ENCODE results near the gene KCNJ18.
A peak's percentile ranks its signal among the peaks of the same experiment; 100 is the strongest.
"Not testable (repeated sequence)": the region's sequence is repeated elsewhere in the genome, so short reads cannot be mapped to it uniquely, and the experiment has no call there.

The KCNJ18 gene

GRCh38 chr17:21663614-21664474 is 28.5 kb upstream of the KCNJ18 start:
- POLR2A ChIA-PET; H3K27ac ChIP-seq (ENCODE audit: extremely low read depth, low read depth, low read length); H3K9me3 ChIP-seq (ENCODE audit: control insufficient read depth, insufficient read depth, low read depth, low read length); CTCF ChIA-PET; H3K4me3 ChIP-seq (ENCODE audit: low read depth, low read length); H3K36me3 ChIP-seq (ENCODE audit: control insufficient read depth in 2 of 2, insufficient read depth in 1 of 2, low read length in 2 of 2); H3K4me1 ChIP-seq (ENCODE audit: control insufficient read depth, insufficient read depth, low read length): not testable (repeated sequence)
- TF ChIP-seq ZNF513 (tag by site-specific recombination; IDR thresholded peaks at IDR 0.05), result peak; percentile 79

GRCh38 chr17:21665171-21665570 is 27.2 kb upstream of the KCNJ18 start:
- POLR2A ChIA-PET; CTCF ChIA-PET; H3K36me3 ChIP-seq (ENCODE audit: control insufficient read depth in 2 of 2, insufficient read depth in 1 of 2, low read length in 2 of 2); H3K9me3 ChIP-seq (ENCODE audit: control insufficient read depth, insufficient read depth, low read depth, low read length); H3K4me1 ChIP-seq (ENCODE audit: control insufficient read depth, insufficient read depth, low read length); H3K4me3 ChIP-seq (ENCODE audit: low read depth, low read length); H3K27ac ChIP-seq (ENCODE audit: extremely low read depth, low read depth, low read length): not testable (repeated sequence)

GRCh38 chr17:21665935-21666493 is 26.3 kb upstream of the KCNJ18 start:
- CTCF ChIA-PET; H3K4me3 ChIP-seq (ENCODE audit: low read depth, low read length); H3K27ac ChIP-seq (ENCODE audit: extremely low read depth, low read depth, low read length); POLR2A ChIA-PET; H3K9me3 ChIP-seq (ENCODE audit: control insufficient read depth, insufficient read depth, low read depth, low read length); H3K36me3 ChIP-seq (ENCODE audit: control insufficient read depth in 2 of 2, insufficient read depth in 1 of 2, low read length in 2 of 2); H3K4me1 ChIP-seq (ENCODE audit: control insufficient read depth, insufficient read depth, low read length): not testable (repeated sequence)

- CTCF ChIA-PET; H3K4me3 ChIP-seq (ENCODE audit: low read depth, low read length); H3K9me3 ChIP-seq (ENCODE audit: control insufficient read depth, insufficient read depth, low read depth, low read length): not testable (repeated sequence)
Measured at GRCh38 chr17:21666711-21667412, 25.5 kb upstream of the KCNJ18 start.

GRCh38 chr17:21667413-21668117 is 24.8 kb upstream of the KCNJ18 start:
- H3K4me3 ChIP-seq (ENCODE audit: low read depth, low read length); POLR2A ChIA-PET; H3K9me3 ChIP-seq (ENCODE audit: control insufficient read depth, insufficient read depth, low read depth, low read length); H3K36me3 ChIP-seq (ENCODE audit: control insufficient read depth in 2 of 2, insufficient read depth in 1 of 2, low read length in 2 of 2); H3K4me1 ChIP-seq (ENCODE audit: control insufficient read depth, insufficient read depth, low read length); H3K27ac ChIP-seq (ENCODE audit: extremely low read depth, low read depth, low read length); CTCF ChIA-PET: not testable (repeated sequence)

More at GRCh38 chr17:21666711-21667412, 25.5 kb upstream of the KCNJ18 start:
- H3K4me1 ChIP-seq (ENCODE audit: control insufficient read depth, insufficient read depth, low read length); H3K27ac ChIP-seq (ENCODE audit: extremely low read depth, low read depth, low read length); POLR2A ChIA-PET; H3K36me3 ChIP-seq (ENCODE audit: control insufficient read depth in 2 of 2, insufficient read depth in 1 of 2, low read length in 2 of 2): not testable (repeated sequence)

GRCh38 chr17:21668118-21668488 is 24.2 kb upstream of the KCNJ18 start:
- H3K36me3 ChIP-seq (ENCODE audit: control insufficient read depth in 2 of 2, insufficient read depth in 1 of 2, low read length in 2 of 2); CTCF ChIA-PET; H3K4me1 ChIP-seq (ENCODE audit: control insufficient read depth, insufficient read depth, low read length); POLR2A ChIA-PET; H3K9me3 ChIP-seq (ENCODE audit: control insufficient read depth, insufficient read depth, low read depth, low read length); H3K27ac ChIP-seq (ENCODE audit: extremely low read depth, low read depth, low read length); H3K4me3 ChIP-seq (ENCODE audit: low read depth, low read length): not testable (repeated sequence)

GRCh38 chr17:21668746-21669508 is 23.4 kb upstream of the KCNJ18 start:
- H3K9me3 ChIP-seq (ENCODE audit: control insufficient read depth, insufficient read depth, low read depth, low read length); H3K4me3 ChIP-seq (ENCODE audit: low read depth, low read length); POLR2A ChIA-PET; CTCF ChIA-PET; H3K27ac ChIP-seq (ENCODE audit: extremely low read depth, low read depth, low read length); H3K36me3 ChIP-seq (ENCODE audit: control insufficient read depth in 2 of 2, insufficient read depth in 1 of 2, low read length in 2 of 2); H3K4me1 ChIP-seq (ENCODE audit: control insufficient read depth, insufficient read depth, low read length): not testable (repeated sequence)

GRCh38 chr17:21669616-21670360 is 22.5 kb upstream of the KCNJ18 start:
- CTCF ChIA-PET; H3K36me3 ChIP-seq (ENCODE audit: control insufficient read depth in 2 of 2, insufficient read depth in 1 of 2, low read length in 2 of 2); POLR2A ChIA-PET; H3K4me1 ChIP-seq (ENCODE audit: control insufficient read depth, insufficient read depth, low read length); H3K4me3 ChIP-seq (ENCODE audit: low read depth, low read length); H3K27ac ChIP-seq (ENCODE audit: extremely low read depth, low read depth, low read length); H3K9me3 ChIP-seq (ENCODE audit: control insufficient read depth, insufficient read depth, low read depth, low read length): not testable (repeated sequence)

Measured in HEK293 (cell line).